Calu3 (cell line): Measurements from ENCODE around the gene SNX10. TPM values are rescaled to one million over a fixed set of nuclear protein-coding genes. Genes with fewer than 3 reads are reported as not detected.

ENCODE experiments used
- BruUV-seq: library from RNA; stranded (reverse); fragments of 400-500 nt; replicated peaks from 2 replicates; lab custom pipeline; 2021; lab: Mats Ljungman, UMichigan
- CTCF ChIA-PET: fragments of 300-600 bp; sonication (Branson Sonifier 250); formaldehyde crosslinking; loops from one replicate; lab custom pipeline; 2022; ENCODE audit warnings: antibody characterized with exemption; lab: Charles Lee
- DNase-seq: peaks from one replicate; pipeline ENCODE4 v3.0.0; 2022
- H3K27ac Mint-ChIP-seq: one replicate; pipeline ENCODE4 v1.8.0; 2022; ENCODE audit warnings: mixed read lengths; ENCODE audit not compliant: unreplicated experiment
- H3K27me3 Mint-ChIP-seq: one replicate; pipeline ENCODE4 v1.8.0; 2022; ENCODE audit warnings: mixed read lengths; ENCODE audit not compliant: unreplicated experiment
- H3K36me3 Mint-ChIP-seq: one replicate; pipeline ENCODE4 v1.8.0; 2022; ENCODE audit warnings: mild to moderate bottlenecking, moderate library complexity, mixed read lengths; ENCODE audit not compliant: insufficient read depth, unreplicated experiment
- H3K4me1 Mint-ChIP-seq: one replicate; pipeline ENCODE4 v1.8.0; 2022; ENCODE audit warnings: mild to moderate bottlenecking, low read depth, mixed read lengths; ENCODE audit not compliant: unreplicated experiment
- H3K4me3 Mint-ChIP-seq: one replicate; pipeline ENCODE4 v1.8.0; 2022; ENCODE audit warnings: mild to moderate bottlenecking, low read depth, moderate library complexity, mixed read lengths; ENCODE audit not compliant: unreplicated experiment
- H3K9me3 Mint-ChIP-seq: one replicate; pipeline ENCODE4 v1.8.0; 2022; ENCODE audit warnings: low read depth, mixed read lengths; ENCODE audit not compliant: unreplicated experiment
- CTCF ChIP-seq: fragments of 200-600 bp; IDR thresholded peaks from one replicate; pipeline ENCODE4 v1.8.0; 2022; ENCODE audit warnings: antibody characterized with exemption; ENCODE audit not compliant: unreplicated experiment
- intact Hi-C: fragments of 100-400 bp; cut with micrococcal nuclease; formaldehyde crosslinking; loops from one replicate; pipeline ENCODE4 v1.10.0; 2022; ENCODE audit not compliant: unreplicated experiment
- total RNA-seq: library from RNA; stranded (reverse); gene quantifications from 2 replicates; pipeline ENCODE4 v1.2.3, GENCODE V29; 2022

The SNX10 gene
- total RNA-seq, 1 experiment from 2014 or later: 22.1 TPM

- Mint-ChIP-seq H3K4me1 (peaks cover 12% of the 10 kb centered on the region), H3K27ac (no peak overlapping the region), H3K27me3 (no peaks in the 10 kb centered on the region), H3K9me3 (no peaks in the 10 kb centered on the region), H3K4me3 (no peak overlapping the region), H3K36me3 (no peaks in the 10 kb centered on the region)
- no peak for TF ChIP-seq CTCF
- no peak for DNase-seq
- CTCF ChIA-PET: interaction anchor here (0.6 to 1.4 kb wide), 2 partner anchors 25 to 36 kb away, joined by 4 read pairs; no protein-coding TSS in a partner anchor
- BruUV-seq: no TSS peak
- intact Hi-C loops: no loop called here
Measured at GRCh38 chr7:26320878-26321277, 29.2 kb downstream of the SNX10 start.

GRCh38 chr7:26321435-26321834, 29.8 kb downstream of the SNX10 start:
- no peak for TF ChIP-seq CTCF
- no peaks in the 10 kb centered on the region for H3K9me3 Mint-ChIP-seq
- no peaks in the 10 kb centered on the region for H3K36me3 Mint-ChIP-seq
- DNase-seq: no peak
- BruUV-seq: no TSS peak
- H3K27me3 Mint-ChIP-seq: no peaks in the 10 kb centered on the region
- intact Hi-C loops: no loop called here
- H3K4me1 Mint-ChIP-seq: peaks cover 12% of the 10 kb centered on the region
- H3K4me3 Mint-ChIP-seq: no peak overlapping the region
- CTCF ChIA-PET: interaction anchor here (0.6 to 1.4 kb wide), 2 partner anchors 26 to 37 kb away, joined by 4 read pairs; no protein-coding TSS in a partner anchor
- H3K27ac Mint-ChIP-seq: peak overlapping the region; percentile 24

GRCh38 chr7:26326211-26326610, 34.5 kb downstream of the SNX10 start:
- peaks cover 18% of the 10 kb centered on the region for H3K4me1 Mint-ChIP-seq
- no peak for DNase-seq
- no peak for TF ChIP-seq CTCF
- H3K4me3 Mint-ChIP-seq: no peak overlapping the region
- intact Hi-C loops: no loop called here
- BruUV-seq: no TSS peak
- H3K27ac Mint-ChIP-seq: no peak overlapping the region
- CTCF ChIA-PET: no interaction called here
- no peaks in the 10 kb centered on the region for H3K27me3 Mint-ChIP-seq
- H3K9me3 Mint-ChIP-seq: no peaks in the 10 kb centered on the region
- H3K36me3 Mint-ChIP-seq: no peaks in the 10 kb centered on the region

- Mint-ChIP-seq H3K4me1 (peaks cover 11% of the 10 kb centered on the region), H3K27ac (no peak overlapping the region), H3K4me3 (no peak overlapping the region), H3K9me3 (no peaks in the 10 kb centered on the region), H3K36me3 (no peaks in the 10 kb centered on the region), H3K27me3 (no peaks in the 10 kb centered on the region)
- CTCF ChIA-PET: no interaction called here
- intact Hi-C loops: no loop called here
- TF ChIP-seq CTCF: no peak
- no TSS peak for BruUV-seq
- DNase-seq: no peak
Measured at GRCh38 chr7:26328498-26329390, 37.1 kb downstream of the SNX10 start.
